Suppressor macrophage treated with lipopolysaccharide for 4 hours (primary cell): ENCODE data around the gene ABCC1.
"Not testable (repeated sequence)": the region's sequence is repeated elsewhere in the genome, so short reads cannot be mapped to it uniquely, and the experiment has no call there.

Experiments
- DNase-seq: peaks from one replicate; pipeline ENCODE4 v3.0.0-alpha.2; 2020

Gene ABCC1

DNA sequence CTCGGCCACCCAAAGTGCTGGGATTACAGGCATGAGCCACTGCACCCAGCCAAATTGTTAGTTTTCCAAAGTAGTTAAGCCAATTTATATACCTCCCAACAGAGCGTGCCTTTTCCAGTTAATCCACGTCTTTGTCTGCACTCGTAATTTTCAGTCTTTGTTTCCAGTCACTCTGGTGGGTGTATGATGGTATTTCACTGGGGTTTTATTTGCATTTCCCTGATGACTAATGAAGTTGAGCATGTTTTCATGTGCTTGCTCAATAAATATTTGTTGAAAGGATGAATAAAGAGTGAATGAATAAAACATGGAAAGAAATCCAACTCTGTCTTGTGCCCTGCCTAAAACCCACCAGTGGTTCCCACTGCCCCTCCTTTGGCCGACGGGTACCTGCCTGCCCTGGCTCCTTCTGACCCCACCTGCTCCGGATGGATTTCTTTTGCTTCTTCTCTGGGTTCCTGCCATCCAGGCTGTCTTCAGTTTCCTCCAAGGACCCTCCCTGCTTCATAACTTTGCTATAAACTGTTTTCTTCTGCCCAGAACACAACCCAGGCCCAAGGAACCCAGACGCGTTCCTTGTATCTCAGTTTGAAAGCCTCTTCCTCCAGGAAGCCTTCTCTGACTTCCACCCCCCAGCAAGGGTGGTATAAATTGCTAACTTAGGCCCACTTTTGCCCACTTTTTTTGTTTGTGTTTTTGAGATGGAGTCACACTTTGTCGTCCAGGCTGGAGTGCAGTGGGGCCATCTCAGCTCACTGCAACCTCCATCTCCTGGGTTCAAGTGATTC, 3.0 kb upstream of the ABCC1 start:
- DNase-seq: peak; percentile 68

DNA sequence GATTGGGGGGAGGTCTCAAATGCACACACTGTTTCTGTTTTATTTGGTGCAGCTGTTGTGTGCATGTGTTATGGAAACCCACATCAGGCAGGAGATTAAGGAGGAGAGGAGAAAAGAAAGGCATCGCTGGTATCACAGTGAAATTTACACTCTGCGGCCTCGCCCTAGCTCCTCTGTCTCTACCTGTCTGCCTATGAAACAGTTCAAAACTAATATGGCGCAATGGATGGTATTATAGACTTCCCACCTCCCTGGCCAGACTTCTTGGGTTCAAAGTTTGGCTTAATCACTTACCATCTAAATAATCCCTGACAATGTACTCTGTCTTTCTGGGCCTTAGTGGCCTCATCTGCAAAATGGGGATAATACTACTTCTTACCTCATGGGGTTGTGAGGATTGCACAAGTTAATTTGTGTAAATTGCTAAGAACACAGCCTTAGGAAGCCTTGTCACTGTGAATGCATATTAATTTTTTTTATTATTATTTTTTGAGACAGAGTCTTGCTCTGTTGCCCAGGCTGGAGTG, 1.4 kb upstream of the ABCC1 start:
- no peak for DNase-seq

DNA sequence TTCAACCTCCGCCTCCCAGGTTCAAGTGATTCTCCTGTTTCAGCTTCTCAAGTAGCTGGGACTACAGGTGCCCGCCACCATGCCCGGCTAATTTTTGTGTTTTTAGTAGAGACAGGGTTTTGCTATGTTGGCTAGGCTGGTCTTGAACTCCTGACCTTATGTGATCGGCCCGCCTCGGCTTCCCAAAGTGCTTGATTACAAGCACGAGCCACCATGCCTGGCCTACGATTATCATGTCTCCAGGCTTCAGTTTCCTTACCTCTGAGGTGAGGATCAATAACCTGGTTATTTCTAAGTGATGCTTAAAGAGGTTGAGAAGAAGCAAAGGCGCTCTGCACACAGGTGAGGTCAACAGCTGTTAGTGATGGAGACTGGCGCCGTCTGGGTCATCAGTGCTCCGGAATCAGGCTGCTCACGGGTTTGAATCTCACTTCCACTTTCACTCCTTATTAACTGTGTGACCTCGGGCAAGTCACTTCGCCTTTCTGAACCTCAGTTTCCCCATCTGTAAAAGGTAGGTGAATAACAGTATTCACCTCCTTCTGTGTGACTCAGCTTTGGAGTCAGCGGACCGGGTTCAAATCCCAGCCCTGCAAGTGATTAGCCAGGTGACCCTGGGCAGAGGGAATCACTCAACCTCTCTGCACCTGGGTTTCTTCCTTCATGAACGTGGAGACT, 745 bp upstream of the ABCC1 start:
- peak; percentile 59 for DNase-seq

DNA sequence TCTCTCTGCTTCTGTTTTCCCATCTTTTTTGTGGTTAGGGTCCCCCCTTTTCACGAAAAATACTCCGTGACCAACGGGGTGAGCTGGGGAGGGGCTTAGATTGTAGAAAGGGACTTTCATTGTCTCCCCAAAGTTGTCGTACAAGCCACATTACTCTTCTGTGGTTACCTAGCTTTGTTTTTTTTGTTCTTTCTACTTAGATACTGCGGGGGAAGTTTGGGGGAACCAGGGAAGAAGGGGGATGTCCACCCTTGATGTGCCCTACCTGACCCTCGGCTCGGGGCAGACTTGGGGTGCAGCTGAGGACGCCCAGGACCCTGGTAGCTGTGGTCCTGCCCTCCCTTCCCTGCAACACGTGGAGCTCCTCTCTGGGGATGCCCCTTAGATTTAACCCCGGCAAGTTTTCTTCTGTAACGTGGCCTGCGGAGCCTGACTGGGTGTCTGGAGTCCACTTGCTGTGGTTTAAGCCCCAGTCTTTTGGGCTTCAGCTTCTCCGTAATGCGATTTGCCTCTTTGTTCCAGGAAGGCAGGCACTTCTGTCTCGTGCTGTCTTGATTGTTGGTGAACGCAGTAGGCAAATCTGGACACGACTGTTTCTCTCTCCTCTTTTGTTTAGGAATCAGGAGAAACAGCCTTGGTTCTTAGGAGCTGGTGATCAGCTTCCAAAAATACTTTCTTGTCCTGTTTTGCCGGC, 892 bp downstream of the ABCC1 start:
- DNase-seq: peak; percentile 51

DNA sequence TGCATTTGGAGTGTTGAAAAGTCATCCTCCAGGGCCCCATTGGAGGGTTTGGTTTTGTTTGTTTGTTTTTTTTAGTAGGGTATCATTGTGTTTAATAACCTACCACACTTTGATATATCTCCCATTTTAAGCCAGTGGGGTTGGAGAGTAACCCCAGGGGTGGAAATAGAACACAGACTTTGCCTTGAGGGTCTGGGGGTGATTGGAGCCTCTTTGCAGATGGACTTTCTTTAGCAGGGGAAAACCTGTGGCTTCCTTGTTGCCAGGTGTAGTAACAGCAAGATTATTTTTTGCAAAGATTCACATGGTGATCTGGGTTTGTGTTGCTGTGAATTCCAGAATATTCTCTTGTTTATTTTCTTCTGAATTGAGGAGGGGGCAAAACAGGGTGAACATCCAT, 1.5 kb downstream of the ABCC1 start:
- no peak for DNase-seq

DNA sequence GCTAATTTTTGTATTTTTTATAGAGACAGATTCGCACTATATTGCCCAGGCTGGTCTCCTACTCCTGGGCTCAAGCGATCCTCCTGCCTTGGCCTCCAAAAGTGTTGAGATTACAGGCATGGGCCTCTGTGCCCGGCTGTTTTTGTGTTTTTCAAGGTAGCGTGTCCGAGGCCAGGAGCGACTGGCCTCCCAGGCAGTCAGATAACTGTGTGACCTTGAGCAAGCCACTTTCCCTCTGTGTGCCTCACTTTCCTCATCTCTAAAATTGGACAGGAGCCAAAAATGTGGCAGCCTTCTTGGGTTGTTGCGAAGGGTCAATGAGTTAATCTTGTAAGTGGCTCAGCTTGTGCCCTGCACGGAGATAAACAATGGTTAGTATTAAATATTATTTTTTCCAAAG, 2.4 kb downstream of the ABCC1 start:
- DNase-seq: no peak

DNA sequence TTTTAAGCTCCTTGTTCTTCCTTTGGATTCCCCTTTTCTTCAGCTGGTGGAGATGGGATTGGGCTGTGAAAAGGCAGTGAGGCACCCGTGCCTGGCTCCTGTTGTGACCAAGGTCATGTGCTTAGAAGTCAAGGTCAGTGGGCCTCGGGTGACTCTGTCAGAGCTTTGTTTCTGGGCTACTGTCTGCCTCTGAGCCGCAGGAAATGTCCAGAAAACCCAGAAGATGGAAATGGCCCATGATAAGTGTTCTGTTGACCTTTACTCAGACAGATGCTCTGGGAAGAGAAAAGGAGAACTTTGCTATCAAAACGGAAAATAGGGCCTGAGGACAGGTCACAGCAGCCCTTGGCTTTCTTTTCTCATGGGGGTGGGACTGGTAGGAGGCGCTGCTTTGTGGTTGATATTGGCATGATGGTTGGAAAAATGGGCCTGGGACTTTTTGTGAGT, 2.9 kb downstream of the ABCC1 start:
- peak; percentile 86 for DNase-seq

DNA sequence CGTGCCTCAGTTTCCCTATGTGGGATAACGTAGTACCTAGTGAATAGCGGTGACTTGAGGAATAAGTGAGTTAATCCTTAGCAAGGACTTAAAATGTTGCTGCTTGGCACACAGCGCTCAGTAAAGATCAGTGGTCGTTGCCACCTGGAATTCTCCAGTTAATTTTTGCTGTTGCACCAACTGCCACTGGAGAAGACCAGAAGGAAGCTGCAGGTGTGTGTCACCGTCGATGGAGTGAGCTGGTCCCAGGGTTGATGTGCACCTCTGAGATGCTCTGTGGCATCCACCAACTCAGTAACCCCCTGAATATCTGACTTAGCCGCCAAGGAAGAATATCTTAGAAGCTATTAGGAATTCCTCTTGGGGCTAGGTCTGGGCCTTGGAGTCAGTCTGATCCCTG, 4.1 kb downstream of the ABCC1 start:
- no peak for DNase-seq

DNA sequence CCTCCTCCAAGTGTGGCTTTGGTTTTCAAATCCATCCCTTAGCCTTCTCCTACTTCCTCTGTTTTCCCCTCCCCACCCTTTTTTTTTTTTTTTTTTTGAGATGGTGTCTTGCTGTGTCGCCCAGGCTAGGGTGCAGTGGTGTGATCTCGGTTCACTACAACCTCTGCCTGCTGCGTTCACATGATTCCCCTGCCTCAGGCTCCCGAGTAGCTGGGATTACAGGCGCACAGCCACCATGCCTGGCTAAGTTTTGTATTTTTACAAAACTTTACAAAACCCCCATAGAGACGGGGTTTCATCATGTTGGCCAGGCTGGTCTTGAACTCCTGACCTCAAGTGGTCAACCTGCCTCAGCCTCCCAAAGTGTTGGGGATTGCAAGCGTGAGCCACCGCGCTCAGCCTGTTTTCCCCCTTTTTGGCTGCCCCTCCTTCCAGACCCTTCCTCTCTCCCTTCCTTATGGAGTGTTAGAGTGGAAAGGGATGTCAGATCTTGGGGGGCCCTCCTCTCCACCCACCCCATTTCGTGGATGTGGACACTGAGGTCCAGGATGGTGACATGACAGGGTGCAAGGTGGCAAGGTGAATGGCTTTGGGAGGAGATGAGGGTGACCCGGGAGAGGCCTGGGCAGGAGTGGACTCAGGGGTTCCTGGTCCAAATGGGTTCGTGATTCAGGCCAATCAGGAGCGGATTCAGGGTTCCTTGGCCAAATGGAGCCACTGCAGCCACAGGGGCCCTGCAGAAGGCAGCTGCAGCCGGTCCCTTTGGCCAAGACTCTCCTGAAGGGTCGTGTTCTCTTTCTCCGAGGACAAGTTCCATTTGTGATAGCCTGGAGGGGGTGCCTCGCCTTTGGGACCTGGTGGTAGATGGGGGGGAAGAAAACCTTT, 4.8 kb downstream of the ABCC1 start:
- no peak for DNase-seq

DNA sequence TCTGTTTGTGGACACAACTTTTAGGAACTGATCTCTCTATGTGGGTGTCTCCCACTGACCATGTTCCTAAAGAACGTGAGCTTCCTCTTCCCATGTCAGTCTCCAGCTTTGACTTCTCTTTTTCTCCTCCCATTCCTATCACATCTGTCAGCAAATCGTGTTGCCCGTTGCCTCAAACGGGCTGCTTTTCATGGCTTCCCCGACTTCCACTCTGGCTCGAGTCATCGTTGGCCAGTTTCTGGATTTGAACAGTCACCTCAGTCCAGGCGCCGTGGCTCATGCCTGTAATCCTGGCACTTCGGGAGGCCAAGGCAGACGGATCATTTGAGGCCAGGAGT, 5.4 kb downstream of the ABCC1 start:
- DNase-seq: peak; percentile 88

DNA sequence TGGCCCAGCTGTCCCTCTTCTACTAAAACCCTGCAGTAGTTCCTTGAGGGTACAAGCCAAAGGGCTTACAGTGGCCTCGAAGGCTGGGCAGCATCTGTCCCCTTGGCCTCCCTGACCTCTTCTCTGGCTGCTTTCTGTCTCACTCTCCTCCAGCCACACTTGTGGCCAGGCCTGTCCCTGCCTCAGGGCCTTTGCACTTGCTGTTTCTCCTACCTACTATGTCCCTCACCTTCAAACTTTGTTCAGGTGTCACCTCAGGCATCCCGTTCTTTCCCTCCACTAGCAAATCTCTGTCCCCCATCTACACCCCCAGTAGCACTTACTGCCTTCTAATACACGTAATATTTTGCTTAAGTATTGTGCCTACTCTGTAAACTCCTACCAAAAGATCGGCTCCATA, 6.0 kb downstream of the ABCC1 start:
- DNase-seq: no peak

DNA sequence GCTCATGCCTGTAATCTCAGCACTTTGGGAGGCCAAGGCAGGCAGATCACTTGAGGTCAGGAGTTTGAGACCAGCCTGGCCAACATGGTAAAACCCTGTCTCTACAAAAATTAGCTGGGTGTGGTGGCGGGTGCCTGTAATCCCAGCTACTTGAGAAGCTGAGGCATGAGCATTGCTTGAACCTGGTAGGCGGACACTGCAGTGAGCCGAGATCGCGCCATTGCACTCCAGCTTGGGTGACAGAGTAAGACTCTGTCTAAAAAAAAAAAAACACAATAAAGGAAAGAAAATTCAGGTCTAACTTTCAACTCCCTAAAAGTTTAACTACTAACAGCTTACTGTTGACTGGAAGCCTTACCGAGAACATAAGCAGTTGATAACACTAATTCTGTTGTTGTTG, 6.7 kb downstream of the ABCC1 start:
- DNase-seq: not testable (repeated sequence)

DNA sequence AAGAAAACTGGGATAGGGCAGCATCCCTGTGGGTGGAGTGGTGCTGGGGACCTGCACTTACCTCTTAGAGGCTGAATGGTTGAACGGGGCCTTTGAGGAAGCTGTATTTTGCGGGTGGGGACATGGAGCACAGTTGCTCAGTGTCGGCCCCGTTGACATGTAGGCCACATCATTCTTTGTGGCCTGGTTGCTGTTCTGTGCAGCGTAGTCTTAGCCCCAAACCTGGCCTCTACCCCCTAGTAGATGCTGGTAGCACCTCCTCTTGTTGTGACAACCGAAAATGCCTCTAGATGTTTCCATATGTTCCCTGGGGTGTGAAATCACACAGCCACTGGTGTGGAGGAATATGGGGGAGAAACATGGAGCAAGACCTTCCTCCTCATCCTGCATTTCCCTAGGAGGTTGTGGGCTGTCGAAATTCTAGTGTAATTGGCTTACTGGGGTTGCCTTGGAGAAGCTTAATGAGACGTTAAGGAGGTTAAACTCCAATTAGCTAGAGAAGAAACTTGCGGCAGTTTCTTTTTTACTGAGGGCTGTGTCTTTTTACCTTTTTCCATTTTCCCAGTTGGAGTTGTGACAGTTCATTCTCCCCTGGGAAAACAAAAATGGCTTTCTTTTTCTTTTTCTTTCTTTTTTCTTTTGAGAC, 9.4 kb downstream of the ABCC1 start:
- no peak for DNase-seq

DNA sequence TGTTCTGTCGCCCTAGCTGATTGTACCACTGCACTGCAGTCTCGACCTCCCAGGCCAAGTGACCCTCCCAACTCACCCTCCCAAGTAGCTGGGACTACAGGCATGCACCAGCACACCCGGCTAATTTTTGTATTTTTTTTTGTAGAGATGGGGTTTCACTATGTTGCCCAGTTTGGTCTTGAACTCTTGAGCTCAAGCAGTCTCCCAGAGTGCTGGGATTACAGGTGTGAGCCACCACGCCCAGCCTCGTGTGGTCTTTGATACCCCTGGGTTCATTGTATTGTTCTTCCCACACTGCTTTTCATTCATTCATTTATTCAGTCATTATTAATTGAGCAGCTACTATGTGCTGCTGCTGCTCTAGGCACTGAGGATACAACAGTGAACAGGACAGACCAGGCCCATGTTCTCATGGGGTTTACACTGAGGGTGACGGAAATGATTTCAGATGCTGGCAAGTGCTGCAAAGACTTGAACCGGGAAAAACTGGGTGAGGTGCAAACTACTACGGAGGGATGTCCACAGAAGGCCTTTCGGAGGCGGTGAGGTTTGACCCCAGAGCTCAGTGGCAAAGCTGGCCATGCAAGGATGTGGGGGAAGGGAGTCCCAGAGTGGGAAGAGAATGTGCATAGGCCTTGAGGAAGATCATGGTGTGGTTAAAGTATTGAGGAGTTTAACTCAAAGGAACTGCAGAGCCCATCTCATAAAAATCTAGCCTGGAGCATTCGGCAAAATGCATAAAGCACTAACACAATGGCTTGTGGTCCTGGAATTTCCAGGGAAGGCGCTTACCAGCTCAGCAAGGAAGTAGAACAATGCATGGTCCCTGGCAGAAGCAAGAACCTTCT, 10.9 kb downstream of the ABCC1 start:
- DNase-seq: no peak

DNA sequence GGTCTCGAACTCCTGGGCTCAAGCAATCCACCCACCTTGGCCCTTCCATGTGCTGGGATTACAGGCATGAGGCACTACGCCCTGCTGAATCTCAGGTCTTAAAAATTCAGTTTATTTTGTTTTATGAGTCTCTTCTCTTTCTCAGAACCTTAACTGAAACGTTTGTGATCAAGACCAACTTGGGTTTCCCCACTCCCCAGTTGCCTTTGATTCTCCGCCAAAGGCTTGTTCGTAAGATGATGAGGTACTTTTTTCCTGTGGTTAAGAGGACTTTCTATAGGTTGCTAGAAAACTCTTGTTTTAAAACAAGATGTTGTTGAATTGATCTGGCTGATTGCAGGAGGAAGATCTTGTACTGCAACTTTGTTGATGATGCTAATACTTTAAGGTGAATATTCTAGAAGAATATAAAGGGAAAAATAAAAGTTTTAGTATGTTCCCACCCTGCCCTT, 11.7 kb downstream of the ABCC1 start:
- DNase-seq: peak; percentile 37

DNA sequence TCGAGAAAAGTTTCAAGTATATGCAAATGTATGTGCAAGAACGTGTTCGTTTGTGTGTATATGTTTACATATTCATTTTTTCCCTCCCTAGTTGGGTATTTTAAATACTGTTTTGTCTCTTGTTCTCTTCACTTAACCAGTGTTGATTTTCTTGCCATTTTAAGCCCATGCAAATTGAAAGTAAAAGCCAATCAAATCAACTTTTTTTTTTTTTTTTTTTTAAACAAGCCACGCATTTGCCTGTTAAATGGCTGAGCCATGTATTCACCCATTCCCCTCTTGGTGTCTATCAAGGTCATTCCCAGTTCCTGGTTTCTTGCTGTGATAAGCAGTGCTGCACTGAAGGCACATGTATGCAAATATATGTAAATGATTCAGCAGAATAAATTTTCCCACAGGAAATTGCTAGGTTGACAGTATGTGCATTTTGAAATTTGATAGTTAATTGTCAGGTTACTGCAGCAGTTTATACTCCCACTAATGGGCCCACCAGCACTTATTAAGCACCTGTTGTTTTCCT, 12.2 kb downstream of the ABCC1 start:
- no peak for DNase-seq

DNA sequence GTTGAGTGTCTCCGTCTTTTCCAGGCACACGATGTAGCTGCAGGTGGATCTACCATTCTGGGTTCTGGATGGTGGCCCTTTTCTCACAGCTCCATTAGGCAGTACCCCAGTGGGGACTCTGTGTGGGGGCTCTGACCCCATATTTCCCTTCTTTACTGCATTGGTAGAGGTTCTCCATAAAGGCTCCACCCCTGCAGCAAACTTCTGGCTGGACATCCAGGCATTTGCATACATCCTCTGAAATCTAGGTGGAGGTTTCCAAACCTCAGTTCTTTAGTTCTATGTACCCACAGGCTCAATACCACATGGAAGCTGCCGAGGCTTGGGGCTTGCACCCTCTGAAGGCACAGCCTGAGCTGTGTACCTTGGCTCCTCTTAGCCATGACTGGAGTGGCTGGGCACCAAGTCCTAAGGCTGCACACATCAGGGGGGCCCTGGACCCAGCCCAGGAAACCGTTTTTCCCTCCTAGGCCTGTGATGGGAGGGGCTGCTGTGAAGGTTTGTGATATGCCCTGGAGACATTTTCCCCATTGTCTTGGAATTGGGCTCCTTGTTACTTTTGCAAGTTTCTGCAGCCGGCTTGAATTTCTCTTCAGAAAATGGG, 14.0 kb downstream of the ABCC1 start:
- no peak for DNase-seq

DNA sequence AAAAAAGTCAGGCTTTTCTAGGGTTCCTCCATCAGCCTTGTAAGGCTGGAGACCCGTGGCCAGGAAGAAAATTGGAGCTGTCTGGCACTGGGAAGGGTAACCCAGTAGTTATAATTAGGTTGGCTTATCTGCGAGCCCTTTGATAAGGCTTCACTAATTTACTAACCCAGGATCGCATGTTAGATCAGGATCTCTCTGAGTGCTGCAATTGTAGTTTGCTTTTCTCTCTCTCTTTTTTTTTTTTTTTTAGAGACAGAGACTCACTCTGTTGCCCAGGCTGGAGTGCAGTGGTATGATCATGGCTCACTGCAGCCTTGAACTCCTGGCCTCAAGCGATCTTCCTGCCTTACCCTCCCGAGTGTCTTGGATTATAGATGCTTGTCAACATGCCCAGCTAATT, 17.0 kb downstream of the ABCC1 start:
- DNase-seq: no peak

DNA sequence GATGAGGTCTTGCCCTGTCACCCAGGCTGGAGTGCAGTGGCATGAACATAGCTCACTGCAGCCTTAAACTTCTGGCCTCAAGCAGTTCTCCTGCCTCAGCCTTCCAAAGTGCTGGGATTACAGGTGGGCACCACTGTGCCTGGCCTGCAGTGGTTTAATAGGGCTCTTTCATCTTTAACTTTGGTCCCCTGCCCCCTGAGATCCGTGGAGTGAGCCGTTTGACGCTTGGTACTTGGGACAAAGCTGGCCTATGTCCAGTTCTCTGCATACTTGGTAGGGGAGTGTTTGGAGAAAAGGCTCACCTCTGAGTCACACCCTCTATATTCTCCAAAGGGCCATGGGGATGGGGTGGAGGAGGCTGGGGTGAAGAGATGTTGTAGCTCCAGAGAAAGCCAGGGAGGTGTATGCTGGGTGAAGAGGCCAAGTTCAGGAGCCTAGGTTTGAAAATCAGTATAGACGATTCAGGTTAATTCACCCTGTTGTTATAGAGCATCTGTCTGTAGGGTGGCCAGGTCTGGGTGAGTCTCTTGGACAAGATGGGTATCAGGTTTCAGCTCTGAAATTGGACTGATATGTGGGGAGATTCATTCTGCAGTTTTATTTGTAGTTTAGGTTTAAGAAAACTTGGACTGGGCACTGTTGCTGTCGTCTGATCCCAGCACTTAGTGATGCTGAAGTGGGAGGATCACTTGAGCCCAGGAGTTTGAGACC, 17.6 kb downstream of the ABCC1 start:
- DNase-seq: no peak
